ENCODE measurements around the gene TRAF3IP3. TPM values are rescaled to one million over a fixed set of nuclear protein-coding genes. Genes with fewer than 3 reads are reported as not detected.
A peak's percentile ranks its signal among the peaks of the same experiment; 100 is the strongest.

The TRAF3IP3 gene
- total RNA-seq, 1 experiment from 2014 or later: not detected

DNA sequence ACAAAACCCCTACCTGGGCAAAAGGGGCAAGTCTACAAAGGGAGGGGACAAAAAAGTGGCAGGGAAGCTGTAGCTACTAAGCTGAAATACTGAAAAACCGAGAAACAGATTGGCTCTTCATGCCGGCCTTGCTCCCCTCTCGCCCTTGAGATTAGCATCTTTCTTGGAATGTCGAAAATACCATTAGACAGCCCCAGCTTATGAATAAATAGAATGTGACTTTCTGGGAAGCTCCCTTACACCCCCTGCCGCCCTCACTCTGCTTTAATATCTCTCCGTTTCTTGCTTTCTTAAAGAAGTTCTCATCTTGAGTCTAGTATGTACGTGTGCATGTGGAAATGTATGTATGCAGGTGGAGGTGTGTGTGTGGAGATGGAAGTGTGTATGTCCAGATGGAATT is 14.1 kb downstream of the TRAF3IP3 start:
- H3K9me3 Mint-ChIP-seq: no peaks in the 10 kb centered on the region
- no peak overlapping the region for H2AFZ ChIP-seq (ENCODE audit: low read length)

More for the DNA sequence above, 14.1 kb downstream of the TRAF3IP3 start:
- Histone ChIP-seq H3K14ac (ENCODE audit: insufficient read depth, low read length) (no peak overlapping the region), H3K9me3 (ENCODE audit: control insufficient read depth, low read depth, low read length) (no peaks in the 10 kb centered on the region), H2BK15ac (ENCODE audit: low read depth, low read length) (no peak overlapping the region), H3T11ph (ENCODE audit: low read length) (no peak overlapping the region), H4K91ac (ENCODE audit: insufficient read length, low read depth, low read length) (no peak overlapping the region), H2AK5ac (ENCODE audit: insufficient read length, low read length) (no peak overlapping the region), H3K56ac (ENCODE audit: insufficient read length, low read depth, low read length) (no peak overlapping the region), H2BK120ac (ENCODE audit: low read depth, low read length, poor library complexity, severe bottlenecking) (no peak overlapping the region), H3K18ac (ENCODE audit: insufficient read length, low read depth, low read length) (no peak overlapping the region), H3K27me3 (ENCODE audit: insufficient read depth, low read length) (no peaks in the 10 kb centered on the region), H3K9ac (ENCODE audit: extremely low read depth, insufficient read length, low read length) (no peak overlapping the region), H2BK20ac (ENCODE audit: low read depth, low read length, poor library complexity, severe bottlenecking) (no peak overlapping the region), H3K79me1 (ENCODE audit: insufficient read depth, low read depth, low read length, poor library complexity, severe bottlenecking) (no peaks in the 10 kb centered on the region), H2BK12ac (ENCODE audit: insufficient read length, low read depth, low read length) (no peak overlapping the region), H3K23me2 (ENCODE audit: insufficient read length, low read depth, low read length, poor library complexity, severe bottlenecking) (no peaks in the 10 kb centered on the region), H4K5ac (ENCODE audit: insufficient read length, low read depth, low read length) (no peak overlapping the region), H3K4me1 (ENCODE audit: insufficient read depth, low read length) (no peaks in the 10 kb centered on the region), H4K20me1 (ENCODE audit: control insufficient read depth, insufficient read depth, insufficient read length) (peaks cover 3% of the 10 kb centered on the region), H3K4me2 (ENCODE audit: insufficient read depth, insufficient read length, low read length) (no peak overlapping the region), H3K4ac (ENCODE audit: low read depth, low read length) (no peak overlapping the region), H4K8ac (replicated peaks; ENCODE audit: insufficient read length, low read depth, low read length) (peak overlapping the region; percentile 40), H3K23ac (ENCODE audit: insufficient read length, low read depth, low read length) (no peak overlapping the region), H2BK5ac (ENCODE audit: insufficient read length, low read length) (no peak overlapping the region), H3K79me2 (ENCODE audit: insufficient read depth, low read length) (no peaks in the 10 kb centered on the region), H3K27ac (ENCODE audit: insufficient read length, low read depth, low read length) (no peak overlapping the region)
- no peak overlapping the region for H3K4me3 Mint-ChIP-seq
- no peak overlapping the region for H3K27ac Mint-ChIP-seq
- TF ChIP-seq CTCF (conservative IDR thresholded peaks at IDR 0.05): no peak
- no peak for DNase-seq
- peaks cover 4% of the 10 kb centered on the region; the same call in 1 of the 2 replicates for H3K27me3 Mint-ChIP-seq (ENCODE audit: low read depth)
- no peaks in the 10 kb centered on the region; a peak in 1 of 7 replicates for H3K36me3 Mint-ChIP-seq (ENCODE audit: insufficient read depth in 1 of 3, low read depth in 3 of 3)
- no CpG with 5 or more reads among the region's 7 CpGs for WGBS (ENCODE audit: extremely low coverage, insufficient read length, low lambda C conversion rate)
- H3K4me1 Mint-ChIP-seq: peaks cover 0 to 6% of the 10 kb centered on the region in 2 experiments; a peak in 1 of 4 replicates
